ENCODE measurements around the gene TRABD2A.
"Not testable (repeated sequence)": the region's sequence is repeated elsewhere in the genome, so short reads cannot be mapped to it uniquely, and the experiment has no call there.

The TRABD2A gene

DNA sequence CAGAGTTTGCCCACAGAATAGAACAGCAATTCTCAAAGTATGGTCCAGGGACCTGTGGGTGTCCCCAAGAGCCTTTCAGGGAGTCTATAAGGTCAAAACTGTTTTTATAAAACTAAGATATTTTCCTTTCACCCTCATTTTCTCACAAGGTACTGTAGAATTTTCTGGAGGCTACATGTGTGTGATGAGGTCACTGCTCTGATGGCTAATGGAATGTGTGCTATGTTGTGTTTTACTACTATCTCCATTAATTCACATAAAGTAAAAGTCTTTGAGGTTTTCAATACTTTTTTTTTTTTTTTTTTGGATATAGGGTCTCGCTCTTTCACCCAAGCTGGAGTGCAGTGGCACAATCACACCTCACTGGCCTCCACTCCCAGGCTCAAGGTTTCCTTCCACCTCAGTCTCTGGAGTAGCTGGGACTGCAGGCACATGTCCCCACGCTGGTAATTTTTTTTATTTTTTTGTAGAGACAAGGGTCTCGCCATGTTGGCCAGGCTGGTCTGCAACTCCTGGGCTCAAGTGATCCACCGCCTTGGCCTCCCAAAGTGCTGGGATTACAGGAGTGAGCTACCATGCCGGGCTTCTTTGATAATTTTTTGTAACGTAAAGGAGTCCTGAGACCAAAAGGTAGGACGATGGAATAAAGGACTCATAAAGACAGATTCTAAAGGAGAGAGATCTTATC, 1.8 kb downstream of the TRABD2A start:
- Histone ChIP-seq H2AK5ac (ENCODE audit: low read length, severe bottlenecking) (no peak overlapping the region), H3K4ac (ENCODE audit: low read depth in 1 of 2, low read length in 2 of 2) (no peak overlapping the region), H3K4me2 (ENCODE audit: low read length, poor library complexity, severe bottlenecking) (no peak overlapping the region), H2AFZ (ENCODE audit: low read depth, low read length) (no peak overlapping the region), H3K9ac (ENCODE audit: low read length) (peak overlapping the region; percentile 52), H3K36me3 (ENCODE audit: control insufficient read depth in 1 of 2, insufficient read depth in 2 of 2, low read depth in 1 of 2, low read length in 2 of 2) (peaks cover 0 to 3% of the 10 kb centered on the region in 2 experiments), H3K27me3 (ENCODE audit: control insufficient read depth in 1 of 2, insufficient read depth in 1 of 2, low read length in 2 of 2) (peaks cover 8 to 16% of the 10 kb centered on the region in 2 experiments), H2BK12ac (ENCODE audit: low read length in 2 of 2) (no peak overlapping the region), H3K9me3 (ENCODE audit: control insufficient read depth, low read length) (no peaks in the 10 kb centered on the region), H2BK15ac (ENCODE audit: low read depth, poor library complexity, severe bottlenecking) (no peak overlapping the region), H3K79me1 (replicated peaks; ENCODE audit: low read length, poor library complexity, severe bottlenecking) (no peaks in the 10 kb centered on the region), H3K4me1 (ENCODE audit: control insufficient read depth, insufficient read depth, low read depth, low read length) (peaks cover 18% of the 10 kb centered on the region), H4K8ac (ENCODE audit: low read length) (no peak overlapping the region), H3K27ac (ENCODE audit: low read length, poor library complexity, severe bottlenecking) (no peak overlapping the region), H3K23ac (ENCODE audit: low read length in 2 of 2) (no peak overlapping the region), H4K91ac (ENCODE audit: low read length) (no peak overlapping the region), H3K4me3 (ENCODE audit: insufficient read depth in 1 of 2, low read depth in 1 of 2, low read length in 2 of 2) (peak overlapping the region in 1 of 2 experiments; percentile 72), H2BK5ac (ENCODE audit: low read depth, low read length, poor library complexity, severe bottlenecking) (no peak overlapping the region), H2BK120ac (ENCODE audit: low read depth, low read length) (no peak overlapping the region), H3K14ac (ENCODE audit: low read length in 2 of 2) (no peak overlapping the region), H3K18ac (ENCODE audit: low read depth in 1 of 2, low read length in 2 of 2) (no peak overlapping the region)
- 92% methylated on average over 6 of the region's 7 CpGs for WGBS
- DNase-seq: no peak

DNA sequence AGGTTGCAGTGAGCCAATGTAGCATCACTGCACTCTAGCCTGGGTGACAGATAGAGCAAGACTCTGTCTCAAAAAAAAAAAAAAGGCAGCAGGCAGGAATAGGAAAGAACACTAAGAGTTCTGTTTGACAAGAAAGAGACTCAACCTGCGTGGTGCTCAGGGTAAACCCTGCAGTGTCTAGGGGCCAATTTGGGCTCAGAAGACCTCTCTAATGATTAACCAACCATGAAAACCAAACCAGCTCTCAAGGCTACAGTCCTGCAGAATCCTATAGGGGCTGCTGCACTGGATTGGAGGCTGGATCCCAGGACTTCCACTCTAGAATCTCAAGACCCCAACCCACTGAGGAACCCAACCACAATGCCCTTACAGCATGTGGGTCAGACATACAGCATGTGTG, 2.4 kb downstream of the TRABD2A start:
- WGBS: 100% methylated on average over 1 of the region's 1 CpG
- H3K4me3 ChIP-seq (ENCODE audit: insufficient read depth in 1 of 2, low read depth in 1 of 2, low read length in 2 of 2): no peak overlapping the region
- H3K18ac ChIP-seq (ENCODE audit: low read depth in 1 of 2, low read length in 2 of 2): no peak overlapping the region
- H3K27me3 ChIP-seq (ENCODE audit: control insufficient read depth in 1 of 2, insufficient read depth in 1 of 2, low read length in 2 of 2): peaks cover 8 to 16% of the 10 kb centered on the region in 2 experiments
- H2BK5ac ChIP-seq (ENCODE audit: low read depth, low read length, poor library complexity, severe bottlenecking): no peak overlapping the region
- H3K9me3 ChIP-seq (ENCODE audit: control insufficient read depth, low read length): no peaks in the 10 kb centered on the region
- no peak overlapping the region for H2AFZ ChIP-seq (ENCODE audit: low read depth, low read length)
- H2BK120ac ChIP-seq (ENCODE audit: low read depth, low read length): no peak overlapping the region
- H3K4me2 ChIP-seq (ENCODE audit: low read length, poor library complexity, severe bottlenecking): no peak overlapping the region
- no peak for DNase-seq
- no peak overlapping the region for H2BK12ac ChIP-seq (ENCODE audit: low read length in 2 of 2)
- H3K36me3 ChIP-seq (ENCODE audit: control insufficient read depth in 1 of 2, insufficient read depth in 2 of 2, low read depth in 1 of 2, low read length in 2 of 2): peaks cover 0 to 3% of the 10 kb centered on the region in 2 experiments
- H3K4me1 ChIP-seq (ENCODE audit: control insufficient read depth, insufficient read depth, low read depth, low read length): peaks cover 18% of the 10 kb centered on the region
- no peak overlapping the region for H3K23ac ChIP-seq (ENCODE audit: low read length in 2 of 2)
- H4K91ac ChIP-seq (ENCODE audit: low read length): no peak overlapping the region
- H3K9ac ChIP-seq (ENCODE audit: low read length): no peak overlapping the region
- no peak overlapping the region for H3K4ac ChIP-seq (ENCODE audit: low read depth in 1 of 2, low read length in 2 of 2)
- no peak overlapping the region for H2BK15ac ChIP-seq (ENCODE audit: low read depth, poor library complexity, severe bottlenecking)
- H3K14ac ChIP-seq (ENCODE audit: low read length in 2 of 2): no peak overlapping the region
- H3K27ac ChIP-seq (ENCODE audit: low read length, poor library complexity, severe bottlenecking): no peak overlapping the region
- H2AK5ac ChIP-seq (ENCODE audit: low read length, severe bottlenecking): no peak overlapping the region
- no peak overlapping the region for H4K8ac ChIP-seq (ENCODE audit: low read length)
- H3K79me1 ChIP-seq (replicated peaks; ENCODE audit: low read length, poor library complexity, severe bottlenecking): no peaks in the 10 kb centered on the region

- WGBS: 84% methylated on average over 3 of the region's 3 CpGs
- peaks cover 0 to 3% of the 10 kb centered on the region in 2 experiments for H3K36me3 ChIP-seq (ENCODE audit: control insufficient read depth in 1 of 2, insufficient read depth in 2 of 2, low read depth in 1 of 2, low read length in 2 of 2)
- no peak overlapping the region for H2AFZ ChIP-seq (ENCODE audit: low read depth, low read length)
- H2BK120ac ChIP-seq (ENCODE audit: low read depth, low read length): no peak overlapping the region
- H3K79me1 ChIP-seq (replicated peaks; ENCODE audit: low read length, poor library complexity, severe bottlenecking): no peaks in the 10 kb centered on the region
- no peak overlapping the region for H3K18ac ChIP-seq (ENCODE audit: low read depth in 1 of 2, low read length in 2 of 2)
- H2AK5ac ChIP-seq (ENCODE audit: low read length, severe bottlenecking): no peak overlapping the region
- H3K14ac ChIP-seq (ENCODE audit: low read length in 2 of 2): no peak overlapping the region
- H2BK12ac ChIP-seq (ENCODE audit: low read length in 2 of 2): no peak overlapping the region
- no peak overlapping the region for H3K27ac ChIP-seq (ENCODE audit: low read length, poor library complexity, severe bottlenecking)
- H4K8ac ChIP-seq (ENCODE audit: low read length): no peak overlapping the region
- H3K4me2 ChIP-seq (ENCODE audit: low read length, poor library complexity, severe bottlenecking): no peak overlapping the region
- no peak overlapping the region for H2BK15ac ChIP-seq (ENCODE audit: low read depth, poor library complexity, severe bottlenecking)
- H4K91ac ChIP-seq (ENCODE audit: low read length): no peak overlapping the region
- no peak overlapping the region for H2BK5ac ChIP-seq (ENCODE audit: low read depth, low read length, poor library complexity, severe bottlenecking)
- no peak overlapping the region for H3K23ac ChIP-seq (ENCODE audit: low read length in 2 of 2)
- peaks cover 18% of the 10 kb centered on the region for H3K4me1 ChIP-seq (ENCODE audit: control insufficient read depth, insufficient read depth, low read depth, low read length)
- H3K4me3 ChIP-seq (ENCODE audit: insufficient read depth in 1 of 2, low read depth in 1 of 2, low read length in 2 of 2): no peak overlapping the region
- peaks cover 8 to 16% of the 10 kb centered on the region in 2 experiments for H3K27me3 ChIP-seq (ENCODE audit: control insufficient read depth in 1 of 2, insufficient read depth in 1 of 2, low read length in 2 of 2)
- H3K9ac ChIP-seq (ENCODE audit: low read length): no peak overlapping the region
- H3K4ac ChIP-seq (ENCODE audit: low read depth in 1 of 2, low read length in 2 of 2): no peak overlapping the region
- DNase-seq: no peak
- no peaks in the 10 kb centered on the region for H3K9me3 ChIP-seq (ENCODE audit: control insufficient read depth, low read length)
These were observed 4.5 kb downstream of the TRABD2A start for GRCh38 chr2:84876369-84876768.

DNA sequence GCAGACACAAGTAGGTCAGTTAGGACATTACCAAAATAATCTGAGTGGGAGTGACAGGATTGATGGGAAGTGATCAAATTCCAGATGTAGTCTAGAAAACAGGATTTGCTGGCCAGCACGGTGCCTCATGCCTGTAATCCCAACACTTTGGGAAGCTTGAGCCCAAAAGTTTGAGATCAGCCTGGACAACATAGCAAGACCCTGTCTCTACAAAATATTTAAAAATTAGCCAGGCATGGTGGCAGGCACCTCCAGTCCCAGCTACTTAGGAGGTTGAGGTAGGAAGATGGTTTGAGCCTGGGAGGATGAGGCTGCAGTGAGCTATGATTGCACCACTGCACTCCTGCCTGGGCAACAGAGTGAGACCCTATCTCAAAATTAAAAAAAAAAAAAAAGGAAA, 5.3 kb downstream of the TRABD2A start:
- H3K4ac ChIP-seq (ENCODE audit: low read depth in 1 of 2, low read length in 2 of 2); H3K9me3 ChIP-seq (ENCODE audit: control insufficient read depth, low read length); H4K8ac ChIP-seq (ENCODE audit: low read length); H2AFZ ChIP-seq (ENCODE audit: low read depth, low read length); H3K4me2 ChIP-seq (ENCODE audit: low read length, poor library complexity, severe bottlenecking); H2BK15ac ChIP-seq (ENCODE audit: low read depth, poor library complexity, severe bottlenecking); H4K91ac ChIP-seq (ENCODE audit: low read length); H3K79me1 ChIP-seq (replicated peaks; ENCODE audit: low read length, poor library complexity, severe bottlenecking); H3K27ac ChIP-seq (ENCODE audit: low read length, poor library complexity, severe bottlenecking); DNase-seq; H2BK120ac ChIP-seq (ENCODE audit: low read depth, low read length); H3K36me3 ChIP-seq (ENCODE audit: control insufficient read depth in 1 of 2, insufficient read depth in 2 of 2, low read depth in 1 of 2, low read length in 2 of 2); H2AK5ac ChIP-seq (ENCODE audit: low read length, severe bottlenecking); H2BK5ac ChIP-seq (ENCODE audit: low read depth, low read length, poor library complexity, severe bottlenecking); H3K23ac ChIP-seq (ENCODE audit: low read length in 2 of 2); H2BK12ac ChIP-seq (ENCODE audit: low read length in 2 of 2); H3K14ac ChIP-seq (ENCODE audit: low read length in 2 of 2); H3K9ac ChIP-seq (ENCODE audit: low read length); H3K18ac ChIP-seq (ENCODE audit: low read depth in 1 of 2, low read length in 2 of 2); H3K4me3 ChIP-seq (ENCODE audit: insufficient read depth in 1 of 2, low read depth in 1 of 2, low read length in 2 of 2): not testable (repeated sequence)
- Histone ChIP-seq H3K27me3 (ENCODE audit: control insufficient read depth in 1 of 2, insufficient read depth in 1 of 2, low read length in 2 of 2) (peaks cover 7 to 14% of the 10 kb centered on the region in 2 experiments), H3K4me1 (ENCODE audit: control insufficient read depth, insufficient read depth, low read depth, low read length) (peaks cover 14% of the 10 kb centered on the region)
- 86% methylated on average over 1 of the region's 1 CpG for WGBS

Data from mesenchymal stem cell (in vitro differentiated cells and primary cell).